PC-9 (cell line): ENCODE measurements around the gene TMCC1. TPM values are rescaled to one million over a fixed set of nuclear protein-coding genes. Genes with fewer than 3 reads are reported as not detected.

Source experiments
- BruUV-seq: library from RNA; stranded (reverse); fragments of 400-500 nt; replicated peaks from 2 replicates; lab custom pipeline; 2021; lab: Mats Ljungman, UMichigan
- CTCF ChIA-PET: fragments of 300-600 bp; sonication (Branson Sonifier 250); formaldehyde crosslinking; loops from one replicate; lab custom pipeline; 2022; ENCODE audit warnings: antibody characterized with exemption; lab: Charles Lee
- POLR2A ChIA-PET: fragments of 300-600 bp; sonication (Branson Sonifier 250); formaldehyde crosslinking; loops from one replicate; lab custom pipeline; 2022; ENCODE audit warnings: antibody characterized with exemption; ENCODE audit not compliant: unreplicated experiment; lab: Charles Lee
- DNase-seq, 2 experiments: peaks; one replicate each; pipeline versions ENCODE4 v3.0.0 to v3.0.0-alpha.2; 2015 to 2022; ENCODE audit warnings: mixed read lengths in 1 of 2
- H2AFZ ChIP-seq: fragments of 200-600 bp; sonication (generic); 2 replicates; pipeline ENCODE4 v1.8.1; 2017; ENCODE audit warnings: antibody characterized with exemption
- H3F3A ChIP-seq: fragments of 200-600 bp; sonication (generic); 2 replicates; pipeline ENCODE4 v1.8.1; 2017; ENCODE audit warnings: antibody characterized with exemption, mild to moderate bottlenecking, low read depth; ENCODE audit not compliant: insufficient read depth
- H3K27ac ChIP-seq: fragments of 200-600 bp; sonication (generic); 2 replicates; pipeline ENCODE4 v1.6.1; 2016; ENCODE audit warnings: mixed run types
- H3K27me3 ChIP-seq: fragments of 200-600 bp; sonication (generic); 2 replicates; pipeline ENCODE4 v1.6.1; 2016; ENCODE audit warnings: low read depth, mixed run types; ENCODE audit not compliant: insufficient read depth
- H3K36me3 ChIP-seq: fragments of 200-600 bp; sonication (generic); 2 replicates; pipeline ENCODE4 v1.6.1; 2016; ENCODE audit warnings: low read depth, mixed run types
- H3K4me1 ChIP-seq: fragments of 200-600 bp; sonication (generic); replicated peaks from 2 replicates; pipeline ENCODE4 v1.6.1; 2016; ENCODE audit warnings: mixed run types; ENCODE audit not compliant: insufficient read depth
- H3K4me2 ChIP-seq: fragments of 200-600 bp; sonication (generic); 2 replicates; pipeline ENCODE4 v1.6.1; 2017; ENCODE audit warnings: mixed run types
- H3K4me3 ChIP-seq: fragments of 200-600 bp; sonication (generic); 2 replicates; pipeline ENCODE4 v1.6.1; 2016; ENCODE audit warnings: mixed run types
- H3K79me2 ChIP-seq: fragments of 200-600 bp; sonication (generic); 2 replicates; pipeline ENCODE4 v1.6.1; 2017; ENCODE audit warnings: low read depth, mixed run types
- H3K9me2 ChIP-seq: fragments of 200-600 bp; sonication (generic); 2 replicates; pipeline ENCODE4 v1.8.1; 2017; ENCODE audit warnings: mild to moderate bottlenecking; ENCODE audit not compliant: insufficient read depth
- H3K9me3 ChIP-seq: fragments of 200-600 bp; sonication (generic); 2 replicates; pipeline ENCODE4 v1.8.1; 2016; ENCODE audit warnings: low read depth; ENCODE audit not compliant: insufficient read depth
- H4K20me1 ChIP-seq: fragments of 200-600 bp; sonication (generic); 2 replicates; pipeline ENCODE4 v1.8.1; 2017; ENCODE audit not compliant: insufficient read depth
- EZH2 ChIP-seq: fragments of 200-600 bp; sonication (generic); IDR thresholded peaks from 2 replicates; pipeline ENCODE4 v1.8.0; 2017; ENCODE audit warnings: antibody characterized with exemption, low read depth
- intact Hi-C: fragments of 100-400 bp; cut with micrococcal nuclease; formaldehyde crosslinking; loops from one replicate; pipeline ENCODE4 v1.10.0; 2022; ENCODE audit not compliant: unreplicated experiment
- total RNA-seq: library from RNA; stranded (reverse); gene quantifications from 2 replicates; pipeline ENCODE4 v1.2.3, GENCODE V29; 2021
- TF ChIP-seq, protein P1 (sequence below): fragments of 200-600 bp; sonication (generic); conservative IDR thresholded peaks from 2 replicates; pipeline ENCODE4 v1.6.1; 2017; ENCODE audit warnings: mixed run types, antibody characterized with exemption, mild to moderate bottlenecking, moderate library complexity

TMCC1 gene
- total RNA-seq, 1 experiment from 2014 or later, result 41.4 TPM

- H3K4me2 ChIP-seq, result peak overlapping the region; percentile 97
- DNase-seq, result peak; percentile 48 to 84
- POLR2A ChIA-PET, result interaction anchor here (0.6 to 1.0 kb wide), 4 partner anchors 30 to 132 kb away, joined by 3 to 6 read pairs (median 4); no protein-coding TSS in a partner anchor
- H3K9me3 ChIP-seq, result no peaks in the 10 kb centered on the region
- BruUV-seq, result TSS peak; percentile 60
- H3F3A ChIP-seq, result peaks cover 53% of the 10 kb centered on the region
- CTCF ChIA-PET, result interaction anchor here (0.6 kb wide), 1 partner anchor 129 kb away, joined by 3 read pairs; no protein-coding TSS in a partner anchor
- peaks cover 60% of the 10 kb centered on the region for H3K79me2 ChIP-seq
- H3K9me2 ChIP-seq, result no peaks in the 10 kb centered on the region
- H2AFZ ChIP-seq, result no peak overlapping the region
- no peak for TF ChIP-seq EZH2
- TF ChIP-seq, protein P1, sequence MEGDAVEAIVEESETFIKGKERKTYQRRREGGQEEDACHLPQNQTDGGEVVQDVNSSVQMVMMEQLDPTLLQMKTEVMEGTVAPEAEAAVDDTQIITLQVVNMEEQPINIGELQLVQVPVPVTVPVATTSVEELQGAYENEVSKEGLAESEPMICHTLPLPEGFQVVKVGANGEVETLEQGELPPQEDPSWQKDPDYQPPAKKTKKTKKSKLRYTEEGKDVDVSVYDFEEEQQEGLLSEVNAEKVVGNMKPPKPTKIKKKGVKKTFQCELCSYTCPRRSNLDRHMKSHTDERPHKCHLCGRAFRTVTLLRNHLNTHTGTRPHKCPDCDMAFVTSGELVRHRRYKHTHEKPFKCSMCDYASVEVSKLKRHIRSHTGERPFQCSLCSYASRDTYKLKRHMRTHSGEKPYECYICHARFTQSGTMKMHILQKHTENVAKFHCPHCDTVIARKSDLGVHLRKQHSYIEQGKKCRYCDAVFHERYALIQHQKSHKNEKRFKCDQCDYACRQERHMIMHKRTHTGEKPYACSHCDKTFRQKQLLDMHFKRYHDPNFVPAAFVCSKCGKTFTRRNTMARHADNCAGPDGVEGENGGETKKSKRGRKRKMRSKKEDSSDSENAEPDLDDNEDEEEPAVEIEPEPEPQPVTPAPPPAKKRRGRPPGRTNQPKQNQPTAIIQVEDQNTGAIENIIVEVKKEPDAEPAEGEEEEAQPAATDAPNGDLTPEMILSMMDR, result no peak
- no peaks in the 10 kb centered on the region for H3K36me3 ChIP-seq
- H3K27me3 ChIP-seq, result no peaks in the 10 kb centered on the region
- H3K4me3 ChIP-seq, result peak overlapping the region; percentile 96; the same call in 1 of the 2 replicates
- H3K27ac ChIP-seq, result peak overlapping the region; percentile 100
- H3K4me1 ChIP-seq, result peaks cover 37% of the 10 kb centered on the region
- intact Hi-C loops, result loop anchor here (1.0 kb wide), 3 partner anchors 34 to 144 kb away; no protein-coding TSS in a partner anchor
- H4K20me1 ChIP-seq, result peaks cover 8% of the 10 kb centered on the region; the same call in 1 of the 2 replicates
These were observed 98.1 kb downstream of the TMCC1 start for GRCh38 chr3:129795186-129796010.

GRCh38 chr3:129794311-129795185 lies 99.0 kb downstream of the TMCC1 start:
- peaks cover 13% of the 10 kb centered on the region; the same call in 1 of the 2 replicates for H4K20me1 ChIP-seq
- H3K4me3 ChIP-seq, result peak overlapping the region; percentile 96
- H3K27ac ChIP-seq, result peak overlapping the region; percentile 100
- peaks cover 57% of the 10 kb centered on the region for H3F3A ChIP-seq
- no peak for TF ChIP-seq EZH2
- TF ChIP-seq, protein P1, result no peak
- ChIA-PET CTCF (interaction anchor here (0.6 to 0.7 kb wide), 2 partner anchors 67 to 128 kb away, joined by 3 read pairs; no protein-coding TSS in a partner anchor), POLR2A (interaction anchor here (0.5 to 1.1 kb wide), 9 partner anchors 31 to 136 kb away, joined by 3 to 7 read pairs (median 5); no protein-coding TSS in a partner anchor)
- H3K36me3 ChIP-seq, result no peaks in the 10 kb centered on the region
- intact Hi-C loops, result loop anchor here (1.0 kb wide), 5 partner anchors 35 to 167 kb away; no protein-coding TSS in a partner anchor
- DNase-seq, result peak; percentile 93 to 99
- no peaks in the 10 kb centered on the region for H3K9me2 ChIP-seq
- peaks cover 45% of the 10 kb centered on the region for H3K4me1 ChIP-seq
- no peaks in the 10 kb centered on the region for H3K27me3 ChIP-seq
- no TSS peak for BruUV-seq
- no peak overlapping the region for H2AFZ ChIP-seq
- H3K9me3 ChIP-seq, result no peaks in the 10 kb centered on the region
- H3K79me2 ChIP-seq, result peaks cover 68% of the 10 kb centered on the region
- peak overlapping the region; percentile 97 for H3K4me2 ChIP-seq
